Mucosa of descending colon (tissue), 3 donors: Measurements from ENCODE around the gene MAGI2. TPM values are rescaled to one million over a fixed set of nuclear protein-coding genes. Genes with fewer than 3 reads are reported as not detected.

Source experiments
- ATAC-seq: fragments of 200-7000 bp; cut with Tn5 transposase; one replicate; pipeline ENCODE4 v1.9.1; 2020; ENCODE audit warnings: mild to moderate bottlenecking, moderate library complexity
- DNase-seq, 3 donors: peaks; one replicate each; pipeline ENCODE4 v3.0.0-alpha.2; 2020
- H3K36me3 ChIP-seq: fragments of 200-600 bp; one replicate; pipeline ENCODE4 v1.8.0; 2021; ENCODE audit warnings: low read depth, mild to moderate bottlenecking
- H3K4me1 ChIP-seq: fragments of 200-600 bp; one replicate; pipeline ENCODE4 v1.8.0; 2021; ENCODE audit warnings: low read depth, mild to moderate bottlenecking
- H3K4me3 ChIP-seq: fragments of 200-600 bp; one replicate; pipeline ENCODE4 v1.8.0; 2021; ENCODE audit warnings: mild to moderate bottlenecking
- H3K9me3 ChIP-seq: fragments of 200-600 bp; one replicate; pipeline ENCODE4 v1.8.0; 2021; ENCODE audit warnings: mild to moderate bottlenecking
- CTCF ChIP-seq: fragments of 200-600 bp; IDR thresholded peaks from one replicate; pipeline ENCODE4 v1.8.0; 2022; ENCODE audit warnings: antibody characterized with exemption, mild to moderate bottlenecking
- intact Hi-C, 2 donors: fragments of 100-400 bp; cut with DNase I in 1 of 2; cut with micrococcal nuclease in 1 of 2; formaldehyde crosslinking; loops; one replicate each; pipeline versions ENCODE4 v1.11.0 to v1.11.1; 2022; cut with DNase I, micrococcal nuclease
- total RNA-seq, 3 donors: library from RNA; stranded (reverse); fragmentation: NEBNext Ultra II Directional in 2 of 3; extraction: Animal tissue kit (Norgen Biotek cat#: 25700) in 2 of 3; gene quantifications; one replicate each; pipeline versions ENCODE4 v1.2.1 to v1.2.4, GENCODE V29; 2021 to 2023
- donor health status: DM: no; HTN: no; CAD: no; lungs with moderate emphysema.
- donor health status: DM: no; HTN: no; CAD: no.
- donor health status: DM: no; HTN: yes; CAD: no.

Gene MAGI2
- total RNA-seq, 3 donors from 2014 or later, result 1.9 to 14.5 (median 2.7) TPM

DNA sequence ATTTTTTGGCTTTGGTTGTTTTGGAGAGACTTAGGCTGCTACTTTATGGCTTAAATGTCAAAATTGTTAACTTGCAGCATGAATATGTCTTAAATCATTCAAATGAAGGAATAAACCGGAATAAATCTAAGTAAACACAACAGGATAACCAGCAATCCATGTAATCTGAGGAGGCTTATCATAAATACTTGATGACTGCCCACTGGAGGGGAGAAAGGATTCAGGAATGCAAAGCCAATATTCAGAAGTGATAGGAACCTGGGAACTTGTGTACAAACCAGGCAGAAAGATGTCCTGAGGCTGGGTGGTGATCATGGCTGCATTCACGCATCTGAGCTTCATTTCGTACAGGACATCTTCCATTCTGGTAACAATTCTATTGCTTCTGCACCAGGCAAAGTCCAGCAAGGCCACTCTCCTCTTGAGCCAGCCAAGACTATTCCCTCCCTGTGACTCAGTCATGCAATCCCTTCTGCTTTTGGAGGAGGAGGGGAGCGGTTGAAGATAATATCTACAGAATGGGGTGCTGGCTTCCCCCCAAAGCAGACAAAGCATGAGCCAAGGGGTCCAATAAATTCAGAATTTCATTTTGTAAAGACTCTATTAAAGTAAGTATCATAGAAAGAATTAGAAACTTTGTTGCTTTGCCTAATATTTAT is 1280.4 kb downstream of the MAGI2 start:
- no peak for TF ChIP-seq CTCF
- H3K9me3 ChIP-seq, result no peaks in the 10 kb centered on the region
- no peaks in the 10 kb centered on the region for H3K4me1 ChIP-seq
- no peak overlapping the region for H3K4me3 ChIP-seq
- no peaks in the 10 kb centered on the region for H3K36me3 ChIP-seq
- intact Hi-C loops, result no loop called here
- DNase-seq, result no peak
- ATAC-seq, result no peak

- TF ChIP-seq CTCF, result no peak
- intact Hi-C loops, result no loop called here
- DNase-seq, result no peak
These were observed 1281.2 kb downstream of the MAGI2 start for GRCh38 chr7:78172267-78172757.

GRCh38 chr7:78171398-78171797 is 1282.1 kb downstream of the MAGI2 start:
- intact Hi-C loops, result no loop called here
- no peak for TF ChIP-seq CTCF

More at GRCh38 chr7:78172267-78172757, 1281.2 kb downstream of the MAGI2 start:
- H3K9me3 ChIP-seq, result no peaks in the 10 kb centered on the region
- no peak for ATAC-seq
- H3K4me1 ChIP-seq, result no peaks in the 10 kb centered on the region
- H3K4me3 ChIP-seq, result no peak overlapping the region
- H3K36me3 ChIP-seq, result no peaks in the 10 kb centered on the region

DNA sequence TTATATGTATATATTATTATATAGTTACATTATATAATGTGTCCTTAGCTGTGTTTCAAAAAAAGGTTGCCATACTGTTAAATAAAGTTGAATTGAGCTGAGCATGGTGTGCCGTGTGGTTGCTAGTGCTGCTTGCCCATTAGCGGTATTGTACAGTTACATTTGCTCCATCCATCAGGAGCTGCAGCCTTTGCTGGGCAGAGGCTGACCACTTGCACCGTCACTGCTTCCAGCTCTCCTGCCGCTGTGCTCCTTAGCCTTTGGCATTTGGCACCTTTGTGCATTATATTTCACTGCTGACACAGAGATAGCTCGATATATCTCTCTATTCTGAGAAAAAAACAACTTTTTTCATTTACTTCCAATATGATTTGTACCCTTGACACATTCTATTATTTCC is 1282.7 kb downstream of the MAGI2 start:
- no peak for TF ChIP-seq CTCF
- intact Hi-C loops, result no loop called here
- Histone ChIP-seq H3K4me1 (no peaks in the 10 kb centered on the region), H3K9me3 (no peaks in the 10 kb centered on the region), H3K36me3 (no peaks in the 10 kb centered on the region), H3K4me3 (no peak overlapping the region)
- no peak for DNase-seq
- no peak for ATAC-seq

More at GRCh38 chr7:78171398-78171797, 1282.1 kb downstream of the MAGI2 start:
- no peaks in the 10 kb centered on the region for H3K36me3 ChIP-seq
- H3K4me1 ChIP-seq, result no peaks in the 10 kb centered on the region
- DNase-seq, result no peak
- H3K9me3 ChIP-seq, result no peaks in the 10 kb centered on the region
- ATAC-seq, result no peak
- no peak overlapping the region for H3K4me3 ChIP-seq

DNA sequence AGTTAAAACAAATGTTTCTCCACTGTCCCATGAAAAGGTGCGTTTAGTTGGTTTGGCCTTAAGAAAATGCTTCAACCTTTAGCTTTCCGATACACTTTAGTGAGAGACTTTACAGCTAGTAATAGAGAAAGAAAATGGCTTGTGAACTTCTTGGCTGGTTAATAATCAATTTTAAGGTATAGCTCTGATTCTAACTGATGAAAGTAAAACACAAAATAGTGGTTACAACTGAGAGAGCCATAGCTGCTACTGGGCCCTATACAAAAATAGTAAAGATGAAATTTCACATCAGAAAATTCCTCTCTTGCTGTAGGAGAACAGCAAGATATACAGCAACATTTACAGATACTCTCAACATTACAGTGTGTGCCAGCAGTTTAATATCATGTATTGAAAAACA is 1283.5 kb downstream of the MAGI2 start:
- no peak for DNase-seq
- TF ChIP-seq CTCF, result no peak
- intact Hi-C loops, result no loop called here

DNA sequence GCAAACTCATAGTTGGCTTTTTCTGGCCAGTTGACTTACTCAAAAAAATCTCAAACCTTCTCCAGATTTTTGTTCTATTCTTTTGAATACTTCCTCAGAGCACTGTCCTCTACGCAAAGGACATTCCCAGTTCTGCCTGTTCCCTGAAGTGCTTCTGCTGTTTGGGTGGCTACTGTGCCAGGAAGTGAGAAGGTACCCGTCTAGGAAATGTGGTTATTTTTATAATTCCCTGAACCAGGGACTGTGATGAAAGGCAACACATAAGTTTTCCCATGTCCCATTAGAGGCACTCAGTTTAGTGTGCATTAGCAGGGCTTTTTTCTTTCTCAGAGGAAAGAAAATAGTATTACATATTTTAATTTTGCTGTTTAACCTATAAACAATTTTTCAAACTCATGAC is 1284.6 kb downstream of the MAGI2 start:
- H3K4me1 ChIP-seq, result no peaks in the 10 kb centered on the region
- TF ChIP-seq CTCF, result no peak
- no peaks in the 10 kb centered on the region for H3K36me3 ChIP-seq
- no peaks in the 10 kb centered on the region for H3K9me3 ChIP-seq
- H3K4me3 ChIP-seq, result no peak overlapping the region
- DNase-seq, result no peak
- intact Hi-C loops, result no loop called here
- no peak for ATAC-seq

More for the DNA sequence above, 1283.5 kb downstream of the MAGI2 start:
- no peak for ATAC-seq
- H3K36me3 ChIP-seq, result no peaks in the 10 kb centered on the region
- H3K4me1 ChIP-seq, result no peaks in the 10 kb centered on the region
- H3K9me3 ChIP-seq, result no peaks in the 10 kb centered on the region
- no peak overlapping the region for H3K4me3 ChIP-seq
